ENCODE results near the gene STOX2.

DNA sequence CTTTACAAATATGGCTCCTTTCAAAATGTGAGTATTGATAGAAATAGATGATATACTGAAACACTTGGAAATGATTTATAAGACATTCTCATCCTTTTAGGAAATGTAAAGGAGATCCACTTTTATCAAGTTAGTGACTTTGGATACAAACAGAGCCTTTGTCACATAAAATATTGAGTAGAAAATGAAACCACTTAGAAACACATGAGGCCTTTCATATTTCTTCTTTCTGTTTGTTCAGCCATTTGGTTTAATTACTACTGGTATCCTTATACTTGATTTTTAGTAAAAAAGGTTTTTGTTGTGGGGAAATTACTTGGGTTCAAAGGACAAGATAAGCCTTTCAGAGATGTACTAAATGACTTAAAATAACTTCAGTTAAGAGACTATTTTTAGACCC, 4.1 kb downstream of the STOX2 start:
- TF ChIP-seq SUZ12 (IDR thresholded peaks at IDR 0.05): no peak
- no peak for TF ChIP-seq FOXA1 (IDR thresholded peaks at IDR 0.05)
- no peak for TF ChIP-seq FOXK2 (IDR thresholded peaks at IDR 0.05)
- no peak for TF ChIP-seq ARNT (IDR thresholded peaks at IDR 0.05)
- no peak for TF ChIP-seq BHLHE40 (IDR thresholded peaks at IDR 0.05; ENCODE audit: borderline replicate concordance)

Measured in HEK293T (cell line).